Measurements from ENCODE around the gene LRRC46. TPM values are rescaled to one million over a fixed set of nuclear protein-coding genes. Genes with fewer than 3 reads are reported as not detected.
A peak's percentile ranks its signal among the peaks of the same experiment; 100 is the strongest.

LRRC46 gene
- total and polyA plus RNA-seq, 2 experiments from 2014 or later = 0.18 to 0.35 TPM

DNA sequence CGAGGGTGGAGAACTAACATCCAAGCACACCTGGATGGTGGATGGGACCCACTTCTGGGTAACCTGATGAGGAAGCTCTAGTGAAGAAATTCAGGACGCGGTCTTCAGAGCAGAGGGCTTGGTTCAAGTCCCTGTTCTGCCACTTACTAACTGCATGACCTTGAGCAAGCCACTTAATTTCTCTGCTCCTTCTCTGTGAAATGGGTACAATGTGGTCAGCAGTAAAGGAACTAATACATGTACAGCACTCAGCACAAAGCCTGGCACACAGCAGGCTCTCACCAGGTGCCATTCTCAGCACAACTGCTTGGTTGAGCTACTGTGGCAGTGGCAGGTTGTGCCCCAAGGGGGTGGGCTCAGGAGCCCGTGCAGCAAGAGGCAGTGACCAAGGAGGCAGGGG is 8.0 kb upstream of the LRRC46 start:
- Histone ChIP-seq H3K4me3 (no peak overlapping the region), H3K27ac (ENCODE audit: low read depth) (no peak overlapping the region), H3K9me2 (ENCODE audit: insufficient read depth) (no peaks in the 10 kb centered on the region), H3K79me2 (replicated peaks; ENCODE audit: insufficient read depth) (no peaks in the 10 kb centered on the region), H4K20me1 (replicated peaks; ENCODE audit: insufficient read depth) (no peaks in the 10 kb centered on the region), H3K27me3 (ENCODE audit: insufficient read depth) (no peaks in the 10 kb centered on the region), H2AFZ (no peak overlapping the region), H3K4me2 (no peak overlapping the region), H3K4me1 (ENCODE audit: insufficient read depth) (peaks cover 14% of the 10 kb centered on the region; the same call in 1 of the 2 replicates), H3F3A (replicated peaks; ENCODE audit: low read depth) (no peaks in the 10 kb centered on the region), H3K36me3 (ENCODE audit: insufficient read depth) (peaks cover 7% of the 10 kb centered on the region; the same call in 1 of the 2 replicates)
- no peak overlapping the region for H3K27ac Mint-ChIP-seq
- peaks cover 8% of the 10 kb centered on the region for H3K27me3 Mint-ChIP-seq (ENCODE audit: insufficient read depth, low read depth, poor library complexity)
- H3K36me3 Mint-ChIP-seq (ENCODE audit: low read depth) = peaks cover 39% of the 10 kb centered on the region
- TF ChIP-seq, protein P1, sequence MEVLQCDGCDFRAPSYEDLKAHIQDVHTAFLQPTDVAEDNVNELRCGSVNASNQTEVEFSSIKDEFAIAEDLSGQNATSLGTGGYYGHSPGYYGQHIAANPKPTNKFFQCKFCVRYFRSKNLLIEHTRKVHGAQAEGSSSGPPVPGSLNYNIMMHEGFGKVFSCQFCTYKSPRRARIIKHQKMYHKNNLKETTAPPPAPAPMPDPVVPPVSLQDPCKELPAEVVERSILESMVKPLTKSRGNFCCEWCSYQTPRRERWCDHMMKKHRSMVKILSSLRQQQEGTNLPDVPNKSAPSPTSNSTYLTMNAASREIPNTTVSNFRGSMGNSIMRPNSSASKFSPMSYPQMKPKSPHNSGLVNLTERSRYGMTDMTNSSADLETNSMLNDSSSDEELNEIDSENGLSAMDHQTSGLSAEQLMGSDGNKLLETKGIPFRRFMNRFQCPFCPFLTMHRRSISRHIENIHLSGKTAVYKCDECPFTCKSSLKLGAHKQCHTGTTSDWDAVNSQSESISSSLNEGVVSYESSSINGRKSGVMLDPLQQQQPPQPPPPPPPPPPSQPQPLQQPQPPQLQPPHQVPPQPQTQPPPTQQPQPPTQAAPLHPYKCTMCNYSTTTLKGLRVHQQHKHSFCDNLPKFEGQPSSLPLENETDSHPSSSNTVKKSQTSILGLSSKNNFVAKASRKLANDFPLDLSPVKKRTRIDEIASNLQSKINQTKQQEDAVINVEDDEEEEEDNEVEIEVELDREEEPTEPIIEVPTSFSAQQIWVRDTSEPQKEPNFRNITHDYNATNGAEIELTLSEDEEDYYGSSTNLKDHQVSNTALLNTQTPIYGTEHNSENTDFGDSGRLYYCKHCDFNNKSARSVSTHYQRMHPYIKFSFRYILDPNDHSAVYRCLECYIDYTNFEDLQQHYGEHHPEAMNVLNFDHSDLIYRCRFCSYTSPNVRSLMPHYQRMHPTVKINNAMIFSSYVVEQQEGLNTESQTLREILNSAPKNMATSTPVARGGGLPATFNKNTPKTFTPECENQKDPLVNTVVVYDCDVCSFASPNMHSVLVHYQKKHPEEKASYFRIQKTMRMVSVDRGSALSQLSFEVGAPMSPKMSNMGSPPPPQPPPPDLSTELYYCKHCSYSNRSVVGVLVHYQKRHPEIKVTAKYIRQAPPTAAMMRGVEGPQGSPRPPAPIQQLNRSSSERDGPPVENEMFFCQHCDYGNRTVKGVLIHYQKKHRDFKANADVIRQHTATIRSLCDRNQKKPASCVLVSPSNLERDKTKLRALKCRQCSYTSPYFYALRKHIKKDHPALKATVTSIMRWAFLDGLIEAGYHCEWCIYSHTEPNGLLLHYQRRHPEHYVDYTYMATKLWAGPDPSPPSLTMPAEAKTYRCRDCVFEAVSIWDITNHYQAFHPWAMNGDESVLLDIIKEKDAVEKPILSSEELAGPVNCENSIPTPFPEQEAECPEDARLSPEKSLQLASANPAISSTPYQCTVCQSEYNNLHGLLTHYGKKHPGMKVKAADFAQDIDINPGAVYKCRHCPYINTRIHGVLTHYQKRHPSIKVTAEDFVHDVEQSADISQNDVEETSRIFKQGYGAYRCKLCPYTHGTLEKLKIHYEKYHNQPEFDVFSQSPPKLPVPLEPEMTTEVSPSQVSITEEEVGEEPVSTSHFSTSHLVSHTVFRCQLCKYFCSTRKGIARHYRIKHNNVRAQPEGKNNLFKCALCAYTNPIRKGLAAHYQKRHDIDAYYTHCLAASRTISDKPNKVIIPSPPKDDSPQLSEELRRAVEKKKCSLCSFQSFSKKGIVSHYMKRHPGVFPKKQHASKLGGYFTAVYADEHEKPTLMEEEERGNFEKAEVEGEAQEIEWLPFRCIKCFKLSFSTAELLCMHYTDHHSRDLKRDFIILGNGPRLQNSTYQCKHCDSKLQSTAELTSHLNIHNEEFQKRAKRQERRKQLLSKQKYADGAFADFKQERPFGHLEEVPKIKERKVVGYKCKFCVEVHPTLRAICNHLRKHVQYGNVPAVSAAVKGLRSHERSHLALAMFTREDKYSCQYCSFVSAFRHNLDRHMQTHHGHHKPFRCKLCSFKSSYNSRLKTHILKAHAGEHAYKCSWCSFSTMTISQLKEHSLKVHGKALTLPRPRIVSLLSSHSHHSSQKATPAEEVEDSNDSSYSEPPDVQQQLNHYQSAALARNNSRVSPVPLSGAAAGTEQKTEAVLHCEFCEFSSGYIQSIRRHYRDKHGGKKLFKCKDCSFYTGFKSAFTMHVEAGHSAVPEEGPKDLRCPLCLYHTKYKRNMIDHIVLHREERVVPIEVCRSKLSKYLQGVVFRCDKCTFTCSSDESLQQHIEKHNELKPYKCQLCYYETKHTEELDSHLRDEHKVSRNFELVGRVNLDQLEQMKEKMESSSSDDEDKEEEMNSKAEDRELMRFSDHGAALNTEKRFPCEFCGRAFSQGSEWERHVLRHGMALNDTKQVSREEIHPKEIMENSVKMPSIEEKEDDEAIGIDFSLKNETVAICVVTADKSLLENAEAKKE (CRISPR knock-in tag; IDR thresholded peaks at IDR 0.05) = no peak
- TF ChIP-seq ZNF331 (CRISPR knock-in tag; IDR thresholded peaks at IDR 0.05; ENCODE audit: low read depth) = no peak
- no peak for TF ChIP-seq STAT1 (IDR thresholded peaks at IDR 0.05; ENCODE audit: unreplicated experiment)
- H3K4me1 Mint-ChIP-seq = peaks cover 16% of the 10 kb centered on the region
- no peaks in the 10 kb centered on the region for H3K9me3 Mint-ChIP-seq
- no peak overlapping the region for H3K4me3 Mint-ChIP-seq
- ATAC-seq = no peak
- no peak for DNase-seq (ENCODE audit: low spot score)

DNA sequence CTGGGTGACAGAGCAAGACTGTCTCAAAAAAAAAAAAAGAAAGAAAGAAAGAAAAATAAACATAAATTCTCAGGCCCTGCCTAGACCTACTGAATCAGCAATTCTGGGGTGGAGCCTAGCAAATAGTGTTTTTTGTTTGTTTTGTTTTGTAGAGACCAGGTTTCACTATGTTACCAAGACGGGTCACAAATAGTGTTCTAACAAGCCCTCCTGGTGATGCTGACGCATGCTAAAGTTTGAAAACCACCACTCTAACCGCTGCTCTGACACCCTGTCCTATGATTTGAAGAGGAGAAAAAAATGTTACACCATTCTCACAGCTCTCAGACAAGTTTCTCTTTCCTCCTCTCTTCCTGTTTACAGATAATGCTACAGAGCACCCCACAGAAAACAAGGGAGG is 1.6 kb upstream of the LRRC46 start:
- H3K36me3 Mint-ChIP-seq (ENCODE audit: low read depth) = peaks cover 32% of the 10 kb centered on the region
- Histone ChIP-seq H4K20me1 (replicated peaks; ENCODE audit: insufficient read depth) (peaks cover 8% of the 10 kb centered on the region), H3K9me2 (ENCODE audit: insufficient read depth) (no peaks in the 10 kb centered on the region), H3K36me3 (ENCODE audit: insufficient read depth) (peaks cover 7% of the 10 kb centered on the region; the same call in 1 of the 2 replicates), H3K27me3 (ENCODE audit: insufficient read depth) (no peaks in the 10 kb centered on the region), H3F3A (replicated peaks; ENCODE audit: low read depth) (peaks cover 4% of the 10 kb centered on the region; the same call in 1 of the 2 replicates), H3K27ac (ENCODE audit: low read depth) (no peak overlapping the region), H3K4me3 (no peak overlapping the region), H2AFZ (no peak overlapping the region), H3K4me1 (ENCODE audit: insufficient read depth) (peaks cover 11% of the 10 kb centered on the region; the same call in 1 of the 2 replicates), H3K79me2 (replicated peaks; ENCODE audit: insufficient read depth) (peaks cover 20% of the 10 kb centered on the region), H3K4me2 (peak overlapping the region; percentile 82; the same call in 1 of the 2 replicates)
- peaks cover 11% of the 10 kb centered on the region for H3K27me3 Mint-ChIP-seq (ENCODE audit: insufficient read depth, low read depth, poor library complexity)
- H3K9me3 Mint-ChIP-seq = no peaks in the 10 kb centered on the region; the same call in 2 of the 3 replicates
- H3K4me1 Mint-ChIP-seq = peaks cover 8% of the 10 kb centered on the region
- H3K27ac Mint-ChIP-seq = no peak overlapping the region
- H3K4me3 Mint-ChIP-seq = peak overlapping the region; percentile 93
- ATAC-seq (no peak), DNase-seq (ENCODE audit: low spot score) (no peak)
- TF ChIP-seq, protein P1 (CRISPR knock-in tag; IDR thresholded peaks at IDR 0.05) = no peak
- TF ChIP-seq ZNF331 (CRISPR knock-in tag; IDR thresholded peaks at IDR 0.05; ENCODE audit: low read depth) (no peak), EZH2phosphoT487 (IDR thresholded peaks at IDR 0.05; ENCODE audit: unreplicated experiment) (no peak)

All from GM23338 (cell line).